Lower lobe of right lung (tissue), 2 donors: ENCODE measurements around the gene CIART. TPM values are rescaled to one million over a fixed set of nuclear protein-coding genes. Genes with fewer than 3 reads are reported as not detected.

Experiments used
- ATAC-seq, 2 donors: fragments of 200-7000 bp; cut with Tn5 transposase; one replicate each; pipeline ENCODE4 v1.9.1; 2020 to 2022; ENCODE audit warnings: mild to moderate bottlenecking in 2 of 2, moderate library complexity in 2 of 2
- DNase-seq: peaks from one replicate; pipeline ENCODE4 v3.0.0-alpha.2; 2020
- H3K27ac ChIP-seq: fragments of 200-600 bp; one replicate; pipeline ENCODE4 v1.8.0; 2022
- H3K27me3 ChIP-seq: fragments of 200-600 bp; one replicate; pipeline ENCODE4 v1.8.0; 2022; ENCODE audit warnings: low read depth
- H3K36me3 ChIP-seq: fragments of 200-600 bp; one replicate; pipeline ENCODE4 v1.8.0; 2022; ENCODE audit warnings: mild to moderate bottlenecking
- H3K4me1 ChIP-seq: fragments of 200-600 bp; one replicate; pipeline ENCODE4 v1.8.0; 2022
- H3K4me3 ChIP-seq: fragments of 200-600 bp; one replicate; pipeline ENCODE4 v1.8.0; 2022; ENCODE audit warnings: mild to moderate bottlenecking
- H3K9me3 ChIP-seq: fragments of 200-600 bp; one replicate; pipeline ENCODE4 v1.8.0; 2022
- CTCF ChIP-seq: fragments of 200-600 bp; IDR thresholded peaks from one replicate; pipeline ENCODE4 v1.8.0; 2022; ENCODE audit warnings: antibody characterized with exemption, mild to moderate bottlenecking
- intact Hi-C: fragments of 100-400 bp; cut with DNase I; formaldehyde crosslinking; loops from one replicate; pipeline ENCODE4 v1.11.0; 2022
- total RNA-seq: library from RNA; stranded (reverse); fragmentation: NEBNext Ultra II Directional; extraction: Animal tissue kit (Norgen Biotek cat#: 25700); gene quantifications from one replicate; pipeline ENCODE4 v1.2.1, GENCODE V29; 2021
- donor health status: DM: no; HTN: yes; CAD: no; lungs with severe emphysema.

Gene CIART
- total RNA-seq, 1 donor from 2014 or later, result 6.2 TPM

GRCh38 chr1:150271291-150271959, 10.9 kb upstream of the CIART start:
- DNase-seq (no peak), ATAC-seq (no peak)
- intact Hi-C loops, result no loop called here
- Histone ChIP-seq H3K27me3 (no peaks in the 10 kb centered on the region), H3K27ac (peak overlapping the region; percentile 53), H3K36me3 (peaks cover 9% of the 10 kb centered on the region), H3K4me3 (no peak overlapping the region), H3K4me1 (peaks cover 33% of the 10 kb centered on the region), H3K9me3 (no peaks in the 10 kb centered on the region)
- no peak for TF ChIP-seq CTCF

GRCh38 chr1:150273311-150273710, 9.0 kb upstream of the CIART start:
- no peak for DNase-seq
- Histone ChIP-seq H3K9me3 (no peaks in the 10 kb centered on the region), H3K4me1 (peaks cover 18% of the 10 kb centered on the region), H3K4me3 (peak overlapping the region; percentile 33), H3K27me3 (no peaks in the 10 kb centered on the region), H3K27ac (peak overlapping the region; percentile 53), H3K36me3 (no peaks in the 10 kb centered on the region)
- no peak for ATAC-seq
- no peak for TF ChIP-seq CTCF
- intact Hi-C loops, result no loop called here

GRCh38 chr1:150280138-150280707, 2.1 kb upstream of the CIART start:
- Histone ChIP-seq H3K36me3 (no peaks in the 10 kb centered on the region), H3K4me3 (no peak overlapping the region), H3K9me3 (no peaks in the 10 kb centered on the region), H3K4me1 (peaks cover 16% of the 10 kb centered on the region), H3K27me3 (no peaks in the 10 kb centered on the region), H3K27ac (no peak overlapping the region)
- DNase-seq (no peak), ATAC-seq (no peak)
- intact Hi-C loops, result no loop called here
- no peak for TF ChIP-seq CTCF

GRCh38 chr1:150281221-150281757, 1.1 kb upstream of the CIART start:
- Histone ChIP-seq H3K27me3 (no peaks in the 10 kb centered on the region), H3K4me3 (peak overlapping the region; percentile 57), H3K9me3 (no peaks in the 10 kb centered on the region), H3K4me1 (peaks cover 16% of the 10 kb centered on the region), H3K27ac (peak overlapping the region; percentile 84), H3K36me3 (peaks cover under 1% of the 10 kb centered on the region)
- intact Hi-C loops, result no loop called here
- DNase-seq (peak; percentile 80), ATAC-seq (peak; percentile 76 to 81)
- peak; percentile 68 for TF ChIP-seq CTCF

- DNase-seq, result peak; percentile 69
- no peak for TF ChIP-seq CTCF
- intact Hi-C loops, result no loop called here
- no peaks in the 10 kb centered on the region for H3K27me3 ChIP-seq
- ATAC-seq, result peak; percentile 60 to 63
- peaks cover 16% of the 10 kb centered on the region for H3K4me1 ChIP-seq
- H3K27ac ChIP-seq, result peak overlapping the region; percentile 84
- peak overlapping the region; percentile 57 for H3K4me3 ChIP-seq
- H3K36me3 ChIP-seq, result peaks cover 6% of the 10 kb centered on the region
- no peaks in the 10 kb centered on the region for H3K9me3 ChIP-seq
Observed at GRCh38 chr1:150282558-150282958, 204 bp downstream of the CIART start.
